HG02885 (cell line): Measurements from ENCODE around the gene RNPEPL1.
"Not testable (repeated sequence)": the region's sequence is repeated elsewhere in the genome, so short reads cannot be mapped to it uniquely, and the experiment has no call there.

Source experiments
- ATAC-seq: cut with Tn5 transposase; IDR thresholded peaks from one replicate; pipeline ENCODE4 v1.9.1; 2021; ENCODE audit warnings: mild to moderate bottlenecking; ENCODE audit not compliant: unreplicated experiment, poor library complexity

Gene RNPEPL1

GRCh38 chr2:240602266-240603050 is 34.2 kb downstream of the RNPEPL1 start:
- no peak for ATAC-seq

GRCh38 chr2:240603081-240603835 is 35.0 kb downstream of the RNPEPL1 start:
- ATAC-seq: no peak

DNA sequence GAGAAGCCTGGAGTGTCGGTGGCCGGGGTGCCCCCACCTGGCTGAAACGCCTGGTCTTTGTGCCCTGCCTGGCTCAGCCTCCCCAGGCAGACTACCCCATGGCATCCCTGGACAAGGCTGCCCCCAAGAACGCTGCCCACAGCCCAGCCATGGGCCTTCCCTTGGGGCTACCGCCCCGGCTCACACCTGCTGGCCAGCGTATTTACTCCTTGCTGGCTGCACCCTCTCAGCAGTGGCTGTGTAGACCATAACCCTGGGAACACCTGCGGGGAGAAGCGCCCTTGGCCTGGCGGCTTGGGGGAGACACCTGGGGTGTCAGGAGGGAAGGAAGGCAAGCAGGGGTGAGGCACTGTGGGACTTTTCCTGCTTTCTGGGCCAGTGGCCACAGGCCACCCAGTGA is 35.6 kb downstream of the RNPEPL1 start:
- ATAC-seq: no peak

GRCh38 chr2:240604291-240604938 is 36.1 kb downstream of the RNPEPL1 start:
- no peak for ATAC-seq

- no peak for ATAC-seq
Measured at GRCh38 chr2:240604939-240605716, 36.8 kb downstream of the RNPEPL1 start.

- no peak for ATAC-seq
Measured at GRCh38 chr2:240605867-240606743, 37.8 kb downstream of the RNPEPL1 start.

DNA sequence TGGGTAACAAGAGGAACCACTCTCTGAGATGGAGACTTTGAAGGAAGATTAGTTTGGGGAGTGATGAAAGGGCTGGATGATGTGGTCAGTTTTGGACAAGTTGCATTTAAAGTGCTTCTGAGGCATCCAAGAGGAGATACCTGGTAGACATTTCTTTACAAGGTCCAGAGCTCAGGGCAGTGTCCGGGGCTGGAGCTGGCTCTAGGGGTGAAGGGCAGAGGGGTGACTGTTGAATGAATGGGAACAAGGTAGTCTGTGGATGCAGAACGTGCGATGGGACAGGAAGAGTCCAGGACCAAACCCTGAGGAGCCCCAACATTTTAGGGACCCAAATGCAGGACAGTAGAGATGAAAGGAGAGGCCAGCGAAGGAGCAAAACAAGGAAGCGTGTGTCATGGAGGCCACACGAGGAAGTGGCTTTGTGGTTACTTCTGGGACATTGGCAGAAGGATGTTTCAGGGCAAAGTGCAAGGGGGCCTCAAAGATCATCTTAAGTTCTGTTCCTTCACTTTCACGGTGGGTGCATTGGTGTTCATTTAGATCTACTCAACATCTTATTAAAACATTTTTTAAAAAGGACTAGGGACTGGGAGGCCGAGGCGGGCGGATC is 43.4 kb downstream of the RNPEPL1 start:
- no peak for ATAC-seq

- ATAC-seq: no peak
Measured at GRCh38 chr2:240613781-240614180, 45.5 kb downstream of the RNPEPL1 start.

DNA sequence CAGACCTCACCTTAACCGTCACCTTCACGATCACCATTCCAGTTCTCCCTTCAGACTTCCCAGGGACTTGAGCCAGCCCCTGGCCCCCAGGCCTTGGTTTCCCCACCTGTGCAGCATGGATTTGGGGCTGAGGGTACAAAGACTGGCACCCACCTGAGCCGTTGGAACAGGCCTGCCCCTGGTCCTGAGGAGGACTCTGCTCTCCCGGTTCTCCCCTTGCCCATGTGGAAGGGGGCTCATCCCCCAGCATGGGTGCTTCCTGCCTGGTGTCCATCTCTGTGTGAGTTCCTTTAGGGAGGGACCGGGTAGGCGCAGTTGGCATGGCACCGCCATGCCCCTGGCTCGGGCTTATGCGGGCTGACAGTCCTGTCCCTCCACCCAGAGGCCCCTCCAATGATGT is 46.1 kb downstream of the RNPEPL1 start:
- ATAC-seq: no peak

GRCh38 chr2:240615396-240615795 is 47.1 kb downstream of the RNPEPL1 start:
- no peak for ATAC-seq

DNA sequence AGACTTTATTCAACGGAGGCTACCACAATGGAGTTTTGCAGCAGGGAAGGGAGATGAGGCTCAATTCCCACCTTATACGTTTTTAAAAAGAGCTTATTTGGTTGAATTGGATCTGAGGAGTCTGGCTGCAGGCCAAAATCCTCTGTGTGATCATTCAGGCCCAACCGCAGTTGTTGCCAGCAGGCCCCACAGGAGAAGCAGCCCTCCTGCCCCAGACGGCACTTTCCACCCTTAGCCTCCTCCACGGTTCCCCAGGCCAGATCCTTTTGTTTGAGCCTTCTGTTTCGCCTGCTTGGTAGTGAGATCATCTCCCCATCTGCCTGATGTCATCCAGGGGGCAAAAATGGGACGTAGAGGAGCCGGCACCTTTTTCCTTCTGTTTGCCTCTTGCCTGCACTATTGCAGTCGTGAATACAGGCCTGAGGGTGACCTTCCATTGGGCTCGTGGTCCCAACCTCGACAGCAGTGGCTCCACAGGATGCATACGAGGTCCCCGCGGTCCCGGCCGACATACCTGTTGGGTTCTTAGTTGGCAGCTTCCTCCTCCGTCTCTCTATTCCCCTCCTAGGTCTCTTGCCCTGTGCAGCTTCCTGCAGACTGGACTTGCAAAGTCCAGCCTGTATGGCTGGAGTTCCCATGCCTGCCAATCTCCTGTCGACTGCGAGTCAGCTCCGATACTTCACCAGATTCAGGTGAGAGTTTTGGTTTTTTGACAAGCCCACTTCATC is 47.7 kb downstream of the RNPEPL1 start:
- no peak for ATAC-seq

DNA sequence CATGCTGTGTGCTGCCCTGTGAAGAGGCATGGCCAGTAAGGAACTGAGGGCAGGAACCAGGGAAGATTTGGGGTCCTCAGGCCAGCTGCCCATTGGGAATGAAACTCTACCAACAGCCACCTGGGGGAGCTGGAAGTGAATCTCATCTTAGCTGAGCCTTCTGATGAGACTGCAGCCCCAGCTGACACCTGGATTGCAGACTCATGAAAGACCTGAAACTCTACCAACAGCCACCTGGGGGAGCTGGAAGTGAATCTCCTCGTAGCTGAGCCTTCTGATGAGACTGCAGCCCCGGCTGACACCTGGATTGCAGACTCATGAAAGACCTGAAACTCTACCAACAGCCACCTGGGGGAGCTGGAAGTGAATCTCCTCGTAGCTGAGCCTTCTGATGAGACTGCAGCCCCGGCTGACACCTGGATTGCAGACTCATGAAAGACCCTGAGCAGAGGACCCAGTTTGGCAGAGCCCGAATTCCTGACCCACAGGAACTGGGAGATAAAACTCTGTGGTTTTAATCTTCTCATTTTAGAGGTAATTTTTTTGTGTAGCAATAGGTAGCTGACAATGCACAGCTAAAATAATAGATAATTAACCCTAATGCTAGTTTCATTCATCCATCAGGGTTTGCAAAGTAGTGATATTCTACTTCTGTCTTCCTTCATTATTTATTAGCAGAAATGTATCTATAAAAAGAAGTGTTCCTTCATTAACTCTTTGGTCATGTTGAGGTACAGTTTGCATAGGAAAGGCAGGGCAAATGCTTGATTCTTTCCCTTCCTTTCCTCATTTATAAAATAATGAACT is 48.8 kb downstream of the RNPEPL1 start:
- ATAC-seq: not testable (repeated sequence)

DNA sequence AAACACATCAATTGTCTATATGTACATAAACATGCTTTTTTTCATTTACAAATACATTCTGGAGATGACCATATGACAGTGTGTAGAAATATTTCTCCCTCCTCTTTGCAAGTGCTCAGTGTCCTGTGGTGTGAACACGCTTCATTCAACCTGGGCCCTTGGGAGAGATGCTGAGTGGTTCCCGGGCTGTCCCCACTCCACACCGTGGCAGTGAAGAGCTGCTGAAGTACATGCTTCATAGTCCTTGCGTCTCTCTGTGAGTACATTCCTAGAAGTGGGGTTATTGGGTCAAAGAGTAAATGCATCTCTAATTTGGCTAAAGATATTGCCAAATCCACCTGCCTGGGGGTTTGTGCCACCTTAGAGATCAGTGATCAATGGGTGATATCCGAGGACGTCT is 50.5 kb downstream of the RNPEPL1 start:
- no peak for ATAC-seq

GRCh38 chr2:240619506-240620148 is 51.3 kb downstream of the RNPEPL1 start:
- ATAC-seq: no peak

- ATAC-seq: no peak
Measured at GRCh38 chr2:240620149-240620731, 52.0 kb downstream of the RNPEPL1 start.

GRCh38 chr2:240620859-240621258 is 52.6 kb downstream of the RNPEPL1 start:
- no peak for ATAC-seq

DNA sequence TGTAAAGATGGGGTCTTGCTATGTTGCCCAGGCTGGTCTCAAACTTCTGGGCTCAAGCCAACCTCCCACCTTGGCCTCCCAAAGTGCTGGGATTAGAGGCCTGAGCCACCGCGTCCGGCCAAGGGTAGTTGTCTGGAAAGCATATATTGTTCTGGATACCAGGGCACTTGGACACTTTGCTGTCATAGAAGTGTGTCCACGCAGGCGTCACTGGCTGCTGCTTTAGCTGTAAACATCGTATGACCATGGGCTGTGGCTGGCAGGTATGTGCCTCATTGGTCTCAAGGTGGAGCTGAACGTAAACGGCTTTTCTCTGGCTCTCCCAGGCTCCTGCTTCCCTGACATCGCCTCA is 53.8 kb downstream of the RNPEPL1 start:
- ATAC-seq: no peak
